Activated T-cell treated with anti-CD3 and anti-CD28 coated beads, Interleukin-2, amount 50 U/mL, for 24 hours (primary cell): ENCODE measurements around the gene GGTLC2.

Experiments
- DNase-seq: peaks from one replicate; pipeline ENCODE4 v3.0.0-alpha.2; 2020
- H3K27ac Mint-ChIP-seq: 2 replicates; pipeline ENCODE4 v1.8.0; 2020; ENCODE audit warnings: mild to moderate bottlenecking, mixed read lengths
- H3K27me3 Mint-ChIP-seq: 2 replicates; pipeline ENCODE4 v1.8.0; 2020; ENCODE audit warnings: mixed read lengths
- H3K36me3 Mint-ChIP-seq: 2 replicates; pipeline ENCODE4 v1.8.0; 2020; ENCODE audit warnings: low read depth, mixed read lengths
- H3K4me1 Mint-ChIP-seq: 2 replicates; pipeline ENCODE4 v1.8.0; 2020; ENCODE audit warnings: low read depth, mixed read lengths
- H3K4me3 Mint-ChIP-seq: 2 replicates; pipeline ENCODE4 v1.8.0; 2020; ENCODE audit warnings: mild to moderate bottlenecking, moderate library complexity, mixed read lengths
- H3K9me3 Mint-ChIP-seq: 2 replicates; pipeline ENCODE4 v1.8.0; 2020; ENCODE audit warnings: mixed read lengths

Gene GGTLC2

GRCh38 chr22:22687638-22688500 is 43.5 kb downstream of the GGTLC2 start:
- H3K36me3 Mint-ChIP-seq: no peaks in the 10 kb centered on the region
- H3K9me3 Mint-ChIP-seq: no peaks in the 10 kb centered on the region
- no peak overlapping the region for H3K4me3 Mint-ChIP-seq
- H3K27ac Mint-ChIP-seq: no peak overlapping the region
- no peaks in the 10 kb centered on the region for H3K4me1 Mint-ChIP-seq
- peak; percentile 24 for DNase-seq
- H3K27me3 Mint-ChIP-seq: no peaks in the 10 kb centered on the region

GRCh38 chr22:22689621-22690345 is 45.4 kb downstream of the GGTLC2 start:
- no peaks in the 10 kb centered on the region for H3K4me1 Mint-ChIP-seq
- no peaks in the 10 kb centered on the region for H3K36me3 Mint-ChIP-seq
- H3K27me3 Mint-ChIP-seq: no peaks in the 10 kb centered on the region
- no peak overlapping the region for H3K27ac Mint-ChIP-seq
- H3K9me3 Mint-ChIP-seq: no peaks in the 10 kb centered on the region
- H3K4me3 Mint-ChIP-seq: no peak overlapping the region
- DNase-seq: peak; percentile 12

DNA sequence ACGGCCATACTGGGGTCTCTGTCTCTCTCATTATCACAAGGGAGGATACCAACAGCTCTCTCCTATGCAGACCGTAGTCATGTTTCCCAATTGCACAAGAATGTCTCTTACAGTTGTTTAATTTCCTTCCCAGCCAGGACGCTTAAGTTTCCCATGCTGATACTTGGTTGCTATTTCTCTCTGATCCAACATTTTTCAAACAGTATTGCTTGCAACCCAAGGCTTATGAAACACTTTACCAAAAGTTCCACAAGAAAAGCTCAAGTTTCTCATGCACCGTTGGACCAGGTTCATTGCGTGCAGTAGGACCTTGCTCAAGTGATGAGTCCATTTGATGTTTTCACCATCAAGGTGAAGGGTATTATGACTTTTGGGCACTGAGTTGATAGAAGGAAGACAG is 46.6 kb downstream of the GGTLC2 start:
- Mint-ChIP-seq H3K4me1 (no peaks in the 10 kb centered on the region), H3K4me3 (no peak overlapping the region), H3K36me3 (no peaks in the 10 kb centered on the region), H3K27ac (no peak overlapping the region), H3K27me3 (no peaks in the 10 kb centered on the region), H3K9me3 (no peaks in the 10 kb centered on the region)
- no peak for DNase-seq

GRCh38 chr22:22691716-22692701 is 47.6 kb downstream of the GGTLC2 start:
- no peaks in the 10 kb centered on the region for H3K27me3 Mint-ChIP-seq
- no peaks in the 10 kb centered on the region for H3K9me3 Mint-ChIP-seq
- no peaks in the 10 kb centered on the region for H3K4me1 Mint-ChIP-seq
- DNase-seq: no peak
- H3K4me3 Mint-ChIP-seq: no peak overlapping the region
- H3K27ac Mint-ChIP-seq: no peak overlapping the region
- H3K36me3 Mint-ChIP-seq: no peaks in the 10 kb centered on the region

GRCh38 chr22:22692707-22693530 is 48.5 kb downstream of the GGTLC2 start:
- no peak overlapping the region for H3K4me3 Mint-ChIP-seq
- peak; percentile 75 for DNase-seq
- H3K9me3 Mint-ChIP-seq: no peaks in the 10 kb centered on the region
- H3K27me3 Mint-ChIP-seq: no peaks in the 10 kb centered on the region
- H3K4me1 Mint-ChIP-seq: no peaks in the 10 kb centered on the region
- no peaks in the 10 kb centered on the region for H3K36me3 Mint-ChIP-seq
- no peak overlapping the region for H3K27ac Mint-ChIP-seq

GRCh38 chr22:22693531-22693884 is 49.1 kb downstream of the GGTLC2 start:
- no peak overlapping the region for H3K27ac Mint-ChIP-seq
- no peak overlapping the region for H3K4me3 Mint-ChIP-seq

GRCh38 chr22:22694106-22694505 is 49.7 kb downstream of the GGTLC2 start:
- no peak for DNase-seq
- Mint-ChIP-seq H3K9me3 (no peaks in the 10 kb centered on the region), H3K27me3 (no peaks in the 10 kb centered on the region), H3K4me1 (no peaks in the 10 kb centered on the region), H3K36me3 (no peaks in the 10 kb centered on the region), H3K27ac (no peak overlapping the region), H3K4me3 (no peak overlapping the region)

More at GRCh38 chr22:22693531-22693884, 49.1 kb downstream of the GGTLC2 start:
- no peak for DNase-seq
- no peaks in the 10 kb centered on the region for H3K27me3 Mint-ChIP-seq
- no peaks in the 10 kb centered on the region for H3K36me3 Mint-ChIP-seq
- H3K4me1 Mint-ChIP-seq: no peaks in the 10 kb centered on the region
- H3K9me3 Mint-ChIP-seq: no peaks in the 10 kb centered on the region

DNA sequence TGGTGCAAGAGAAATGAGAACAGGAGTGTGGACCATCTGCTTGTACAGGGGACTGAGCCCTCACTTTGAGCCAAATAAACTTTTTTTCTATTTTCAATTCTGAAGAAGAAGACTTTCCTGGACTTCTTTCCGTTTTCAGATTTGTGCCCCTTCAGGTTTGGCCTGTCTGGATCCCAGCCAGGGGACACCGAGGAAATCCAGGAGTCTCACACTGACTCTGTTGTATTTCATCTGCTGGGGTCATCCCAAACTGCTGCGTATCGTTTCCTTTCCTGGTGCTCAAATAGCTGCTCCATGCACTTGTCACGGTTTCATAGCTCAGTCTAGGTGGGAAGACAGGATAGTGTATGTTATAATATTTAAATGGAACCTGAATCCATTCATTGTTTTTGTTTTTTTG is 51.7 kb downstream of the GGTLC2 start:
- no peaks in the 10 kb centered on the region for H3K4me1 Mint-ChIP-seq
- H3K27me3 Mint-ChIP-seq: no peaks in the 10 kb centered on the region
- H3K4me3 Mint-ChIP-seq: no peak overlapping the region
- no peak overlapping the region for H3K27ac Mint-ChIP-seq
- H3K9me3 Mint-ChIP-seq: no peaks in the 10 kb centered on the region
- no peak for DNase-seq
- no peaks in the 10 kb centered on the region for H3K36me3 Mint-ChIP-seq
